HG02588 (cell line): ENCODE data around the gene ZCCHC14.
"Not testable (repeated sequence)": the region's sequence is repeated elsewhere in the genome, so short reads cannot be mapped to it uniquely, and the experiment has no call there.

Source experiments
- ATAC-seq: cut with Tn5 transposase; IDR thresholded peaks from one replicate; pipeline ENCODE4 v1.9.1; 2021; ENCODE audit warnings: mild to moderate bottlenecking, moderate library complexity; ENCODE audit not compliant: unreplicated experiment

ZCCHC14 gene

DNA sequence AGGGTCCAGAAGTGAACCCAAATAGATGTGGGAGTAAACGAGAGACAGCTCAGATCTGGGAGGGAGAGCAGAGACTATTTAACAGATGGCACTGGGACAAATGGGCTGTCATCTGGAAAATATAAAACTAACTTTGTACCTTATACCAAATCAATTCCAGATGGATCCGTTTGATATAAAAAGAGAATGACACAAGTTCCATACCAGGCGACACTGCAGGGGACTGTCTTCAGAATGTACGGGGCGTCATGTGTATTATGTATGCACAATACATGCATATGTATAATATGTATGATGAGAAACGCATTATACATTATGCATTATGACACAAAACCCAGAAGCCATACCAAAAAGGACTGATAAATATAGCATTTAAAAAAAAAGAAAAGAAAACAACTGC lies 10.2 kb downstream of the ZCCHC14 start:
- ATAC-seq: not testable (repeated sequence)

DNA sequence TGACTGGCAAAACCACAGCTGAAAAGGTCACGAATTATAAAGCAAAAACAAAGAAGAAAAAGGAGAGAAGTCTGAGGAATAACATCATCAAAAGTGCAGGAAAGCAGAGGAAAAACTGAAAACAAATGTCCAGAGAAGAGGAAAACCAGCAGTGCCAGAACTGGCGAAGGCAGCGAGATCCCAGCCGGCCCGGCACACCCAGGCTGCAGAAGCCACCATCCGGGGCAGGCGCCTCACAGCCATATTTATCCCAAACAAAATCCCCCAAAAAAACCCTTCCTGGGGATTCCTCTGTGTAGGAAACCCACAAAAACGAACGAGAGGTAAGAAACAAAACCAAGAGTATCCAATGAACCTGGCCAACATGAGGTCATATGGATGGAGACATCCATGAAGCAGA lies 10.6 kb downstream of the ZCCHC14 start:
- no peak for ATAC-seq

DNA sequence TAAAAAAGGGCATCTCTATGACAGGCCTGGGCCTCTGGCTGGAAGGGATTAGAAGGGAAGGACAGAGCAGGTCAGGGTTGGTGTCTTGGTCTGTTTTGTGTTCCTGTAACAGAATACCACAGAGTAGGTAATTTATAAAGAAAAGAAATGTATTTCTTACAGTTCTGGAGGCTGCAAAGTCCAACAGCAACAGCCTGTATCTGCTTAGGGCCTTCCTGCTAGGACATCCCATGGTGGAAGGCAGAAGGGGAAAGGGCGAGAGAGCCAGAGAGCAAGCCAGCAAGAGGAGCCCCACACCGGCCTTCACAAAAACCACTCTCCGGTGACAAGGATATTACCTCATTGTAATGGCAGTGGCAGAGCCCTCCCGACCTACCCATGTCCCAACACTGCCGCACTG lies 11.1 kb downstream of the ZCCHC14 start:
- ATAC-seq: not testable (repeated sequence)

DNA sequence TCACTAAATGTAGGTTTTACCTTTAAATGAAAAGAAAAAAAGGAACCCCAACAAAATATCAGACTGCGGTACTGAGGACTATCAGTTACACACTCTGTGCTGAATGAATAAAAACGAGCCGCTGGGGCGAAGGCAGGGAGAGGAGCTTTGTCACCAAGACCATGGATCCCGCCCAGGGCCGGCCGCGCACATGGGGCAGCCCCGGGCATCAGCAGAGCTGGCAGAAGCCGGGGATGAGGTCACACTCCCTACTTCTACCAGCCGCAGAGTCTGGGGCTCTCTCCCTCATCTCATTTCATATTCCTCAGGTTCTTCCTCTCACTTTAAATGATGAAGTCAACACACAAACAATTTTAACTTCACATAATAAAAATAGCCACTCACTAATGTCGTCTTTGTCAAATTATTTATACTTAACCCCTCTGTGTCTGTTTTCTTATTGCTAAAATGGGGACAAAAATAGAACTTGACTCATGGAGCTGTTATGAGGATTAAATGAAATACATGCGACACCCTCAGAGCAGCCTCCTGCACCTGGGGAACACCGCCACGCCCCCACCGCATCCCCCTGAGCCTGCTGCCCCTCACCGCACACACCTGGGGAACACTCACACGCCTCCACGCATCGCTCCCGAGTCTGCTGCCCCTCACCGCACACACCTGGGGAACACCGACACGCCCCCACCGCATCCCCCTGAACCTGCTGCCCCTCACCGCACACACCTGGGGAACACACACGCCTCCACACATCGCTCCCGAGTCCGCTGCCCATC lies 15.4 kb downstream of the ZCCHC14 start:
- ATAC-seq: not testable (repeated sequence)

DNA sequence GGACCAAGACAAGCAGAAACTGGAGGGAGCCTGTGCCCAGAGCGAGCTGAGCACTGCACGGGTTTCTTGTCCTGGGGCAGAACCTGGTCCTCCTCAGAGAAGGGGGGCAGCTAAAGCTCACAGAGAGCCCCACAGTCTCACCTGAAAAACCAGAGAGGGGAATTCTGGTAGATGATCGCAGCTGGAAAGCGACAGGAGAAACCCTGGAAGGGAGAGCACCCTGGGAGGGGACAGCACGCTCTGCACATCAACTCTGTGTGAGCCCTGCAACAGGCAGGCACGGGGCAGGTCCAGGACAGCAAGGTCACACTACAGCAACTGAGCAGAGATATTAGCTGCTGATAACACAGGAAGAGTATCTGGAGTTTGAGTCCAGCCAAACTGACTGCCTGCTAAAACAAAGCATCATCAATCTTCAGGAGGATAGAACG lies 18.2 kb downstream of the ZCCHC14 start:
- no peak for ATAC-seq

DNA sequence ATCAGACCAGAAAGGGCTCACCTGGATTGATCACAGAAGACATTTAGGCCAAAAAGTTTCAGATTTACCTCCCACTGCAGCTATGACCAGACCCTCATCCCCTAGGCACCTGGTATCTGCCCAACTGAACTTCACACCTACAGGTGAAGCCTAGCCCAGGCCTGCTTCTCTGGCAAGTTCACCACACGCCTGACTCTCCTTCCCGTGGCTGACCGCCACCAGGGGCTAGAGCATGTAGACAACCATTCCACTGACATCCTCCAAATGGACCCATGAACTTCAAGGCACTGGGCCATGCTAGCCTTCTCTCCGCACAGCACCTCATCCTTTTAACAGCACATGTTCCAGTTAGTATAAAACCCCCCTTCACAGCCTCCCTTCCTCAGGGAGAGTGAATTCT lies 18.8 kb downstream of the ZCCHC14 start:
- ATAC-seq: no peak

DNA sequence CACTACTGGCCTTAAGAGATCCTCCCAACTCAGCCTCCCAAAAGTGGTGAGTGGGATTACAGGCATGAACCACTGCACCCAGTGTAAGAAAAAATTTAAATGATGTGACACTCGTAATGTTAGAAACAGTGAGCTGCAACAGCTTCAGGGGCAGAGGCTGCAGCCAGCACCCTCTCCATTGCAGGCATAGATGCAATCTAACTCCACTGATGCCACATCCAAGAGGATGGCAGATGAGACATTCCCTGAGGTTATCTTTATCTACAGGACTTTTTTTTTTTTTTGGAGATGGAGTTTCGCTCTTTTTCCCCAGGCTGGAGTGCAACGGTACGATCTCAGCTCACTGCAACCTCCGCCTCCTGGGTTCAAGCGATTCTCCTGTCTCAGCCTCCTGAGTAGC lies 19.9 kb downstream of the ZCCHC14 start:
- ATAC-seq: no peak

DNA sequence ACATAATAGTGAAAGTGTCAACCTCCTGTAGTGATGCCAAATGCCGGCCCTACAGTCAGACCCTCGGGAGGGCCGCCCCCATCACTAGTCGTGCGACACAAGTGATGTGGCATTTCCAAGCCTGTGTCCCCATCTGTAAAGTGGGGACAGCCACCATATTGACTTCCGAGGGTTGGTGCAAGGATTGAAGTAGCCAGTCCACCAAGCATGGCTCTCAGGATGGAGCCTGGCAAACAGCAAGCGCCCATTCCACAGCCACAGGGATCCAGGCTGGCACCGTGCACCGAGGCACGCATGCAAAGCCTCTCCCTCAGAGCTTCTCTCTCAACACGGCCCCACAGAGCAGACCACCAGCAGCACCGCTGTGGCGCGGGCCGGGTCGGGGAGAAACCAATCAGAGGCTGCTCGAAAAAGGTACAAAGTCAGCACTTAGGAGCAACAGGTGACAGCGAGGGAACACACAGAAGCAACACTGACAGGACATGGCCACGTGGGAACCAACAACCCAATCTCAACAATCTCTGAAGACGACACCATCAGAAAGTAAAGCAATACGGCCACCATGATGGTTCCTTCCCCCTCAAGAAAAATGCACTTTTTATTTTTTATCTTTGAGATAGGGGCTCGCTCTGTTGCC lies 20.6 kb downstream of the ZCCHC14 start:
- ATAC-seq: no peak

DNA sequence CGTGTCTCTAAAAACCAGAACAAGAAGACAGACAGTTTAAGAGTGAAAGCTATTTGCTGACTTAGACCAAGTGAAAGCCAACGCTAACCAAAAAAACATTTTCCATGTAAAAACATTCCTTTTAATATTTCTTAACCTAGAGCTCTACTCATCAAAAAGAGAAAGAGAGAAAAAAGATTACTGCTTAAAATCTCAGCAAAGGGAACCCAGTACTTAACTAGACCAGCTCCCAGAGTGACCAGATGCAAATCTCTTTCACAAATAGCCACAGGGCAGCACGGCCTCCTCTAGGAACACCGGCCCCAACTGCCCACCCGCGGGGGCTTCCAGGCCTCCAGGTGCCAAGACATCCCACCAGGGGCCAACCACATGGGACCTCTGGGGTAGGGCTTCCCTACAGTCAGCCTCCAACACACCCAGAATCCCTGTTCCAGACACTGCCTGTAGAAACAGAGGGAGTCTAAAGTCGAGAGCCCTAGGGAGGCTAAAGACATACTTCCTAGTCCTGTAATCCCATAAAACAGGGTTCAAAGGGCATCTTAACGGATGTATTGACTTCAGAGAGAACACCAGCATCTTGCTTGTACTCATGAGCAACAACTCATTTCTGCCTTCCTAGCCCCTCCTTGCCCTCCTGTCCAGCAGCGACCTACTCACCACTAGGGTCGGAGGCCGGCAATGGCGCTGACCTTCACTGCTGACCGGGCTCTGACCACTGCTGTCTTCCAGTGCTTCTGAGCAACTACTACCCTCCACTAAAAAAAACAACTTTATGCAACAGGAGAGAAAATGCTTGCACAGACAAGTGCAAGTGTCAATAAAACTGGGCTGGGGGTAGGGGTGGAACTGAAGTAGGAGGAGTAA lies 21.3 kb downstream of the ZCCHC14 start:
- ATAC-seq: no peak

DNA sequence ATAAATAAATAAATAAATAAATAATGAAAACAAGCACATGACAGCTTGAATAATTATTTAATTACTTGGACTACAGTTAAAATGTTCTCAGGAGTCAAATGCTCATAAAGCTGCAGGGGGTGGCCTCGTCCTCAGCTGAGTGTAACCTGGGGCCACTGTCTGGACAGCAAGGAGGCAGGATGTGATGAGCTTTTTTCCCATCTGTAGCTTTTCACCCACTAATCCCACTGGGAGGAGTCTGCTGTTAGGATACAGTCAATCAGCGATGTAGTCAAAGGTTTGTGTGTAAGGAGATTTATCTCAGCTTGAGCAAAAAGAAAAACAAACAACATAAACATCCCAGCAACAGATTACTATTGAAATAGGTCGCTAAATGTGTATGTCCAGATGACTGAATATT lies 22.5 kb downstream of the ZCCHC14 start:
- ATAC-seq: no peak

DNA sequence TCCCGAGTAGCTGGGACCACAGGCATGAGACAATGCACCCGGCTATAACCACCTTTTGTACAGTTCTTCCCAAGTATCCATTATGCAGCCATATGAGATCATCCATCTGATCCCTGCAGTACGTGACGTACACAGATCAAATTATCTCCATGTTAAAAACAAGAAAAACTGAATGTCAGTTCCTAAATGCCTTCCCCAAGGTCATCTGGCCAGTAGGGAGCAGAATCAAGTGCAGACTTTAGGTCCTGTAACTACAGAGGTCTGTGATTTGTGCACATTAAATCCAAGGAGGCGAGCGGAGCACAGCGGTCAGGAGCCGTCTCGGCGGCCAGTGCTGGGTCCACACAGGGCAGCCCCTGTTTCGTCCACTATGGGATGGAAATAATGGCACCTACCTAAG lies 23.7 kb downstream of the ZCCHC14 start:
- ATAC-seq: no peak

DNA sequence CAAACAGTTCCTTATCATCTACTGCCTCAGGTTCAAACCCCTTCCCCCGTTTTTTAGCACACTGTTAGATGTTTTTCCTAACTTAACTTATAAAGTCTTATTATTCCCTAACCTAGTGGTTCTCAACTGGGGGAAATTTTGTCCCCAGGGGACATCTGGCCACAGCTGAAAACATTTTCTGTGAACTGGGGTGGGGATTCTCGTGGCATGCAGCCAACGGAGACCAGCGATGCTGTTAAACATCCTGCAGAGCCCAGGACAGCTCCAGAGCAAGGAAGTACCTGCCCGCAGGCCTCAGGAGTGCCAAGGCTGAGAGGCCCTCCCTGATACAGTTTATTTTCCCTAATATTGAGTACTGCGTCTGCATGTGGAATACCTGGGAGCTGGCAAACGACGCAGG lies 24.3 kb downstream of the ZCCHC14 start:
- no peak for ATAC-seq

DNA sequence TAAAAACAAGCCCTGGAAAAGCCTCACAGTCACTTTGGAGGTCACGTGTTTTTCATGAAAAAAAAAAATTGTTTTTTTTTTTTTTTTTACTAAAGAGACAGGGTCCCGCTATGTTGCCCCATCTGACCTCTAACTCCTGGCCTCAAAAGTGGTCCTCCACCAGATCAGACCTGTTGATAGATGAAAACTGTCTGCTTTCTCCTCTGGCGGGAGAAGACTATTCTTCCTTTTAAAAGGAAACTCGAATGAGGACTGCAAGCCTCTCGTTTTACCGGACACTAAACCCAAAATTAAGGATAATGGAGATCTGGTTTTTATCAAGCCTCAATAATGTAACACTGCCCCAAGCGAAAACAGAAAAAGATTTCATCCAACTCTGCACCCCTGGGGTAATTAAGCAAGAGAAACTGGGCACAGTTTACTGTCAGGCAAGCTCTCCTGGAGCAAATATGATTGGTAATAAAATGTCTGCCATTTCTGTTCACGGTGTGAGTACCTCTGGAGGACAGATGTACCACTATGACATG lies 25.8 kb downstream of the ZCCHC14 start:
- no peak for ATAC-seq

DNA sequence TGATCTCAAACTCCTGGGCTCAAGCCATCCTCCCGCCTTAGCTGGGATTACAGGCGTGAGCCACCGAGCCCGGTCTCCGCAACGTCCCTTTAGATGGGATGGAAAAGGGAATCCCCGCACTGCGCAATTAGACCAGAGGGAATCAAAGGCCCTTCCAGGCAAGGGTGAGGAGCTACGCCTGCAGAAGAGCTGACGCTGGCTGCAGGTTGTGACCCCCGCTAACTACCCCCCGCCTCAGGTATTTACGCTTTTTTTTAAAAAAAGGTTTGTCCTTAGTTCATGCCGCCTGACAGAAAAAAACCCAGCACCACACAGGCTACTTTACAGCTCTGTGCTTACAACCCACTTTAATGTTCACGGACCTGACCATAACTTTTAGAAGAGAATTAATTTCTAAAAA lies 26.9 kb downstream of the ZCCHC14 start:
- no peak for ATAC-seq

DNA sequence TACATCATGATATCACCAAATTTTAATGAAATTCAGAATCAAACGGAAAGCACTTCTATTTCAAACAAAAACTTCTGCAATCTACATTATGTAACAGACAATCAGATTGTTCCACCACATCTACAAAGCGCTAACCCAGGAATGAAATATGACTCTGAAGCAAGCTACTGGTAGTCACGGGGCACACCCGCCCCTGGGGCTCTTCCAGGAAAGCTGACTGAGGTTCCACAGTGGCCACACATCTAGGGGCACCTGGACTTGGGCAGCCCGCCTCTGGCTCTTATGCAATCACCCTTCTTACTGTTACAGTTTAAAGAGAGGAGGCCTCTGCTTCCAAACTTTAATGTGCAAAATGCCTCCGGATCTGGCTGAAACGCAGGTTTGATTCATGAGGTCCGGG lies 27.5 kb downstream of the ZCCHC14 start:
- ATAC-seq: no peak

DNA sequence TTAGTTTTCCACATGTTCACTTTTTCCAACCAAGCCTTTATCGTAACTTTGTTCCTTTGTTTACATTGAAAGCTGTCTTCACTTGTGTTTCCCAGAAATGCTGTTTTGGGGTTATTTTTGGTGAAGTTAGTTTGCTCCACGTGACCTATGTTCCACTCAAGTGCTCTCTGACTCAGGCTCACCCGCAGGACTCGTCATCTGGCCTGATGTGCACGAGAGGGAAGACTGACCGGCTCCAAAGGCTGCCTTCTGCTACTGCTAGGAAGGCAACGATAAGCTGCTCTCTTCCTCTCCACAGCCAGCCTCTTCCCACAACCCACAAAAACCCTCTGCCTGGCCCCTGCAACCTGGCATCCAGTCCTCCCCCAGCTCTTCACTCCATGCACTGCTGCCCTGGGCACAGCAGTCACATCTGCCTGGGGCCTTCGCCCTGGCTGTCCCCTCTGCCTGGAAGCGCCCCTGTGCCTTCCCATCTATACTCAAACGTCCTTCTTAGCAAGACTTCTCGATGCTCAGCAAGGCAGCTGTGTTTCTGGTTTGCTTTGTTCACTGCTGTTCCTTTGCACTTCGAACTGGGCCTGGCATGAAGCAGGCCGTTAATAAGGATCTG lies 28.0 kb downstream of the ZCCHC14 start:
- no peak for ATAC-seq

DNA sequence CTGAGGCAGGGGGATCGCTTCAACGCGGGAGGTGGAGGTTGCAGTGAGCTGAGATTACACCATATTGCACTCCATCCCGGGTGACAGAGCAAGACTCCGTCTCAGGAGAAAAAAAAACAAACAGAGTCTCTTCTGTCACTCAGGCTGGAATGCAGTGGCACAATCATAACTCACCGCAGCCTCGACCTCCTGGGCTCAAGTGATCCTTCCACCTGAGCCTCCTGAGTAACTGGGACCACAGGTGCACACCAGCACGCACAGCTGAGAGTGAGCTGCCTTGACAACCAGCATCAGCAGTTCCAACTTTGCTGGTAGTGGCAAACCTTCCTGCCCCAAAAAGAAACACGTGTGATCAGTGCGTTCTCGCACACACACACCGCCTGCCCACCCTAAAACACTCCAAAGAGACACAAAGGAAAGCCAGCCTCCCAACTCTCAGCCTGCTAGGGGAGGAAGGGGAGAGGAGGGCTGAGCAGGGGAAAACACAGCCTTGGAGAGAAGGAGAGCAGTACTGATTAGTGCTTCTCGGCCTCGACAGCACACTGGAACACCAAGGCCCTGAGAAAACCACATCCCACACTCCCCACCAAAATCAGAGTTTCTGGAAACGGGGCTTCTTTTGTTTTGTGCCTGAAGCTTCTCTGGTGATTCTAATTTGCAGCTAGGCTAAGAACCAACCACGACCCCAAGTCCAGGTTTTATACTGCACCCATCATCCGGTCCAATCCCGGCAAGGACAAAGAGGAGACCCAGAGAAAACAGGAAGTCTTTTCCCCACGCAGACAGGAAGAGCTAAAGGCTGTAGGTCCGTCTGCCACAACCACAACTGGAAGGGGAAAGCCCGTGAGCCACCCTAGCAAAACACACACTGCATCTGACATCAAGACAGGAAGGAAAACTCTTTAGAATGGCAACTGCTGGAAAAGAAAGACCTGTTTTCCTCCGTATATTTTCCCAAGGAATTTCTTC lies 28.8 kb downstream of the ZCCHC14 start:
- no peak for ATAC-seq

DNA sequence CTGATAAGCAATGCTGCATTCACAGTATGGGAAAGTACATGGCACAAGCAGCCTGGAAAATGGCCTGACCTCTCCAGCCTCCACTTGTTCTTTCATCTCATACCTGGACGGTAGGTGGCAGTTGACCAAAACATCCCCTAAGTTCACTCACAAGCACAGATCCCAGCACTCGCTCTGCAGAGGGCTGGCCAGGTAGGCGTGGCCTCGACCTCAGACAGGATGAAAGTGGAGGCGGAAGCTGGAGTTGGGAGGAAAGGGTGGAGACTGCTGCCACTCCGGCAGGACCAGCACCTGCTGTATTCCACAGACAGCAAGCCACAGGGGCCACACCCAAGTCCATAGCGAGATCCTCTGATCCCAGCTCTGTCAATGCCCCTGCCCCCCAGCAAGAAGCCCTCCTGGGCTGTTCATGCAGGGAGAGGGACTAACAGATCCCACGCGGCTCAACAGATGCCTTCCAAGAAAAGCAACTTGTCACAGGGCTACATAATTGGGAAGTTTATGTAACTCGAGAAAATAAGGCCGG lies 31.3 kb downstream of the ZCCHC14 start:
- no peak for ATAC-seq

DNA sequence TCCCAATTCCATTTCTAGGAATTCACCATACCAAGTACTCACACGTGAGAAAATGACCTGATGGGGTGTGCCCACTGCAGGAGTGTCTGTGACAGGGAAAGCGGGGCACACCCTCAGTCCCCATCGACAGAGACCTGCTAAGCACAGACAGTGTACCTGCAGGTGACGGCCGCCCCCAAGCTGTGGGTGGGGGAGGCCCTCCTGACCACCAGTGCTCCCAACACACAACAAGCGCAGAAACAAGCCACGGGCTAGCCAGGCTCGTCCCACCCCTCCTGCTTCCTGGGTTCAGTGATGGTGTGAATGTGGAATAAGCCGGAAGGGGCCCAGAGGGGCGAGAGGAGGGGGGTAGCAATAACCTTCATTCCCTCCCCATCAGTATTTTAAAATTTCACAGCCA lies 31.9 kb downstream of the ZCCHC14 start:
- ATAC-seq: no peak

DNA sequence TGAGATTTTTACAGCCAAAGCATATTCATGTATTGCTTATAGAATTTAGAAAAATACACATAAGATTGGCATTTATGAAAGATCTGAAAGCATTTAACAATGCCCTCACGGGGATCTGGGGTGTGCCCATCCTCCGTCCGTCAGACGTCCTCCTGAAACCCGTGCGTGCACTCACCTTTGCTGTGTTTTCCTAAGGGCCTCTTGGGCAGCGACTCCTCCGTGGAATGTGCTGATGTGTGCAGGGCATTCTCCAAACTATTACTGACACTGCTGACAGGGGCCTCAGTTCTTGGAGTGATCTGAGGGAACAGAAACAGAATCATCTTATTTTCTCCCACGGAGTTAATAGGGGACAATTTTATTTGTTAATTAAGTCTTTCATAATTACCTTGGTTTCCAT lies 33.0 kb downstream of the ZCCHC14 start:
- no peak for ATAC-seq
